CD4-positive, alpha-beta T cell treated with Interleukin-15 for 4 hours (primary cell): ENCODE results near the gene NUDT8.
"Not testable (repeated sequence)": the region's sequence is repeated elsewhere in the genome, so short reads cannot be mapped to it uniquely, and the experiment has no call there.

Experiments
- DNase-seq: peaks from one replicate; pipeline ENCODE4 v3.0.0-alpha.2; 2020; ENCODE audit warnings: low spot score

The NUDT8 gene

GRCh38 chr11:67593565-67593905 is 36.2 kb downstream of the NUDT8 start:
- no peak for DNase-seq

- no peak for DNase-seq
Observed at GRCh38 chr11:67592880-67593564, 36.7 kb downstream of the NUDT8 start.

GRCh38 chr11:67588899-67589415 is 40.8 kb downstream of the NUDT8 start:
- DNase-seq, result not testable (repeated sequence)

- DNase-seq, result no peak
Observed at GRCh38 chr11:67588136-67588503, 41.6 kb downstream of the NUDT8 start.

GRCh38 chr11:67586568-67587250 is 43.0 kb downstream of the NUDT8 start:
- DNase-seq, result no peak

- no peak for DNase-seq
Observed at GRCh38 chr11:67585911-67586310, 43.8 kb downstream of the NUDT8 start.

- no peak for DNase-seq
Observed at GRCh38 chr11:67584881-67585873, 44.6 kb downstream of the NUDT8 start.

- no peak for DNase-seq
Observed at GRCh38 chr11:67584205-67584880, 45.4 kb downstream of the NUDT8 start.

- peak; percentile 74 for DNase-seq
Observed at GRCh38 chr11:67583247-67584204, 46.2 kb downstream of the NUDT8 start, which contains the start of gene GSTP1. Gene GSTP1 (plus strand): TSS chr11:67583812. CDS start chr11:67583844, 32 bp downstream.

- DNase-seq, result no peak
Observed at GRCh38 chr11:67582011-67582410, 47.7 kb downstream of the NUDT8 start.

GRCh38 chr11:67581469-67581868 is 48.3 kb downstream of the NUDT8 start:
- no peak for DNase-seq

GRCh38 chr11:67577951-67578350 is 51.8 kb downstream of the NUDT8 start:
- DNase-seq, result no peak
